Jurkat, Clone E6-1 (cell line): Measurements from ENCODE around the gene PLPP4.

Experiments
- DNase-seq: peaks from one replicate; pipeline ENCODE4 v3.0.0-alpha.2; 2011; ENCODE audit warnings: low read depth, low spot score
- H3K4me3 ChIP-seq: 2 replicates; pipeline ENCODE4 v1.5.1; 2011; ENCODE audit warnings: mild to moderate bottlenecking, low read length, control low read depth, moderate library complexity

PLPP4 gene

DNA sequence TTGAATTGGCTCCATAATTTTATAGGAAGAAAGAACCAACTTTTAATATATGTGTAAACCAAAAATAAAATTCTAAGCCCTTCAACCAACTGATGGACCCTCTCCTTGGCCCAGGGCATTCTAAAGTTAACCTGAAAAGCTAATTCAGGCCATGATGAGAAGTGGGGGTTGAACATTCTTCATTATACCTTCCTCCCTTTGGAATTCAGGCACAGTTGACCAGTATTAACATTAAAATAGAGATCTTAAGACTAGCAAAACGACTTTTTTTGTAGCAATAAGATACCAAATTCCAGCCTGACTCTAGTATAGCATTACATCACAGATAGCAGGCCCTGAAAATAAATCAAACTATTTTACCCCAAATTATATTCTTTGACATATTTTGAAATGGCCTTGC is 173.2 kb downstream of the PLPP4 start:
- no peak for DNase-seq
- no peak overlapping the region for H3K4me3 ChIP-seq

DNA sequence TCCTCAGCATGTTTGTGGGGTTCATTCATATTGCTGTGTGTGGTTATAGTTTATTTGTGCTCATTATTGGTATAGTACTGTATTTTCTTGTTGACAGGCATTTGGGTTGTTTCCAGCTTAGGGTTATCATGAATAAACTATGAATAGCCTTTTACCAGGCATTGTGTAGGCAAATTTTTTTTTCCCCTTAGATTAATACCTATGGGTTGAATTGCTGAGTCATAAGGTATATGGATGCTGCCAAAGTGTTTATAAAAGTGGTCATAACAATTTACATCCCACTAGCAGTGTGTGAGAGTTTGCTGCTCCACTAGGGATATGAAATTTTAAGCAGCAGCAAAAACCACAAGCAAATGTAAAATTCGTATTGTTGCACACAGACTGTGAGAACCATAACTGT is 175.0 kb downstream of the PLPP4 start:
- H3K4me3 ChIP-seq, result no peak overlapping the region
- no peak for DNase-seq

DNA sequence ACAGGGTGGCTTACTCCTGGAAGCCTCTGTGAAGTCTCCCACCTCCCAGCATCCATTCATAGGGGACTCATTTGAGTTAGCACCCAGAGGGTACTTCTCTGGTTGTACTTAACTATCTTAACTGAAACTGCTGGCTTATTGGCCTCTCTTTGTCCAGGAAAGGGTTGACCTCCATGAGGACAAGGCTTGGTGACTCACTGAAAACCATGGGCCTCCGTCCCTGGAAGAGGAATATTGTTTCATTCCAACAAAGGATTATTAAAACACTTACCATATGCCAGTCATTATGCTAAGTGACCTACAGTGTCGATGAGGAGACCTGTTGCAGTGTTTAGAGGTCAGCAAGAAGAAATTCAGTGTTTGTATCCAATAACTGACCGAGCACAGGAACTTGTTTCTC is 175.9 kb downstream of the PLPP4 start:
- no peak overlapping the region for H3K4me3 ChIP-seq
- no peak for DNase-seq

DNA sequence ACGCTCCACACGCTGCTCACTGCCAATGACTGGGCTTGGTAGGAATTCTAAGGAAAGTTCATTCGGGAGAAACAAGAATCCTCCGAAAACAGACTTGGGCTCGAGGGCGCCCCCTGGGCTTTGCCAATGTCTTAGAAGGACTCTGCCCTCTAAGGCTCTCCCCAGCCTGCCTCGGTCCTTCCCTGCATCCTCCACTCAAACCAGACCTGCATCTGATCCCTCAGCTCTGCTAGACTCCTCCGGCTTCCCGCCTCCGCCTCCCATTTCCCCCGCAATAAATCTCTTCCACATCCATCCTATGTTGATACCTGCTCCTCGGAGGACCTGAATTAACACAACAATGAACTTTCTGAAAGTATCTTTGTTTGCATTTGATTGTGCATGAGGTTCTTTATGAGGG is 177.6 kb downstream of the PLPP4 start:
- DNase-seq, result no peak
- H3K4me3 ChIP-seq, result no peak overlapping the region
